Measurements from ENCODE around the gene BTBD19. TPM values are rescaled to one million over a fixed set of nuclear protein-coding genes. Genes with fewer than 3 reads are reported as not detected.

BTBD19 gene
- total and polyA plus RNA-seq, 9 of the 15 experiments (the other 6 are each of a cell fraction or from before 2014, with no cell fraction given) = 0.22 to 2.0 (median 0.95) TPM

GRCh38 chr1:44799770-44800584 is 8.3 kb upstream of the BTBD19 start, which contains the start of gene PLK3 (continued):
- TF ChIP-seq NCOA6 (IDR thresholded peaks at IDR 0.05) (no peak), IRF2 (CRISPR knock-in tag; IDR thresholded peaks at IDR 0.05) (no peak), RNF2 (IDR thresholded peaks at IDR 0.05) (peak; percentile 32), PCBP2 (IDR thresholded peaks at IDR 0.05; ENCODE audit: low read depth, low read length, poor library complexity, severe bottlenecking) (no peak), EP400 (IDR thresholded peaks at IDR 0.05) (peak; percentile 98), CEBPB (tag; IDR thresholded peaks at IDR 0.05) (peak; percentile 74), ZNF41 (CRISPR knock-in tag; conservative IDR thresholded peaks at IDR 0.05) (0 out of 2 replicates have a peak, but pooled peaks have one; percentile 46), ZNF318 (IDR thresholded peaks at IDR 0.05; ENCODE audit: borderline replicate concordance in 1 of 2, low read depth in 1 of 2) (peak in 1 of 2 experiments; percentile 81; a peak in 1 of 4 replicates), DPF2 (IDR thresholded peaks at IDR 0.05) (peak; percentile 79), GABPA (tag; conservative IDR thresholded peaks at IDR 0.05; ENCODE audit: low read depth) (peak; percentile 61), ATF3 (IDR thresholded peaks at IDR 0.05) (peak; percentile 94), ATF3 (CRISPR knock-in tag; conservative IDR thresholded peaks at IDR 0.05) (peak; percentile 73; the same call in 1 of the 2 replicates), HMBOX1 (IDR thresholded peaks at IDR 0.05) (peak; percentile 79; the same call in 1 of the 2 replicates), KLF13 (tag; IDR thresholded peaks at IDR 0.05; ENCODE audit: borderline replicate concordance, low read depth) (peak; percentile 95), RCOR1 (IDR thresholded peaks at IDR 0.05; ENCODE audit: borderline replicate concordance in 1 of 2, low read depth in 2 of 2, low read length in 2 of 2) (peak; percentile 10 to 69; a peak in 3 of 4 replicates), HDAC1 (IDR thresholded peaks at IDR 0.05) (peak; percentile 53 to 99; a peak in 3 of 4 replicates), GTF2E2 (tag; IDR thresholded peaks at IDR 0.05) (0 out of 2 replicates have a peak, but pooled peaks have one; percentile 27)

Data from K562 (cell line).